GM19452 (cell line): ENCODE data around the gene ASCC1.
"Not testable (repeated sequence)": the region's sequence is repeated elsewhere in the genome, so short reads cannot be mapped to it uniquely, and the experiment has no call there.

Source experiments
- ATAC-seq: cut with Tn5 transposase; IDR thresholded peaks from one replicate; pipeline ENCODE4 v1.9.1; 2021; ENCODE audit not compliant: unreplicated experiment

The ASCC1 gene

DNA sequence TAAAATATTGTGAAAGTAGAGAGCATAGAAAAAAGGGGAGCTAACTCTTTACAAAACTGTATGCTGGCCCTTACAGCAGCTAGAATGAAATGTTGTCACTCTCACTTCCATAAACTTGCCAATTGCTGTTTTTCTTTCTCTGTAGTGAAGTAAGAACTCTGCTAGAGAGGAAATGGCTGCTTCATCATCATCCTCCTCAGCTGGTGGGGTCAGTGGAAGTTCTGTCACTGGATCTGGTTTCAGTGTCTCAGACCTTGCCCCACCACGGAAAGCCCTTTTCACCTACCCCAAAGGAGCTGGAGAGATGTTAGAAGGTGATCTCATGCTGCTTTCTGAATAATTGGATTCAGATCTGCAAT lies 7.6 kb upstream of the ASCC1 start:
- no peak for ATAC-seq

DNA sequence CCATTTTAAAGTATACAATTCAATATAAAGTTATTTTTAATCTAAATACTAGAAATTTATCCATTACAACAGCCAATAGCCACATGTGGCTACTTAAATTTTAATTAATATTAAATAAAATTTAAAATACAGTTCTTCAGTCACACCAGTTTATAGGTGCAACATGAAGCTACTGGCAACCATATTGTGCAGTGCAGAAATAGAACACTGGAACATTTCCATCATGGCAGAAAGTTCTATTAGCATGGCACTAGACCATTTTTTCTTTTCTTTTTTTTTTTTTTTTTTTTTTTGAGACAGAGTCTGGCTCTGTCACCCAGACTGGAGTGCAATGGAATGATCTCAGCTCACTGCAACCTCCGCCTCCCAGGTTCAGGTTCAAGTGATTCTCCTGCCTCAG lies 5.2 kb upstream of the ASCC1 start:
- ATAC-seq: no peak

DNA sequence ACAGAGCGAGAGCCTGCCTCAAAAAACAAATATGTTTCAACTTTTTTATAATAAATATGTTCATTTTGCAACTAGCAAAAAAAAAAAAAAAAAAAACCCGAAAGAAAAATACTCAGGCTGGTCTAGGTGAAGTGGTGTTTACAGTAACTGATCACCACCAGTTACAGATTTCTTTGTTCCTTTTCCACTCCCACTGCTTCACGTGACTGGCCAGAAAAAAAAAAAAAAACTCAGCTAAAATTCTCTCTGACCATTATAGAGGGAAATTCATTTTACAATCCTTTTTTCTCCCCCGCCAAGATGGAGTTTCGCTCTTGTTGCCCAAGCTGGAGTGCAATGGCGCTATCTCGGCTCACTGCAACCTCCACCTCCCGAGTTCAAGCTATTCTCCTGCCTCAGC lies 4.6 kb upstream of the ASCC1 start:
- ATAC-seq: no peak

DNA sequence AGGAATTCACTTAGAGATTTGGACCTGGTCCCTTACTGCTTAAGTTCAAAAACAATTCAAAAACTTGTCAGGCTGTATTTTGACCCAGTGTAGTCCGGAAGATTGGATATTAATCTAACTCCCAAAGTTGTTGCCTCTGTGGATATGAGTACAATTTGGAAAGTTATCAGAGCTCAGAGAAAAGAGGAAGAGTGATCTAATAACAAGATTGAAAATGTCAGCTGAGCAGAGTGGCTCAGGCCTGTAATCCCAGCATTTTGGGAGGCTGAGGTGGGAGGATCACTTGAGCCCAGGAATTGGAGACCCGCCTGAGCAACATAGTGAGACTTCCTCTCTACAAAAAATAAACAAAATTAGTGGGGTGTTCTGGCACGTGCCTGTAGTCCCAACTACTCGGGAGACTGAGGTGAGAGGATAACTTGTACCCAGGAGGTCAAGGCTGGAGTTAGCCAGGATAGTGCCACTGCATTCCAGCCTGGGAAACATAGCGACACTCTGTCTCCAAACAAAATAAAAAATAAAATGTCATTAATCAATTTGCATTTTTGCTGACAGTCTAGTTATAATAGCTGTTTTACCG lies 3.2 kb upstream of the ASCC1 start:
- ATAC-seq: no peak

DNA sequence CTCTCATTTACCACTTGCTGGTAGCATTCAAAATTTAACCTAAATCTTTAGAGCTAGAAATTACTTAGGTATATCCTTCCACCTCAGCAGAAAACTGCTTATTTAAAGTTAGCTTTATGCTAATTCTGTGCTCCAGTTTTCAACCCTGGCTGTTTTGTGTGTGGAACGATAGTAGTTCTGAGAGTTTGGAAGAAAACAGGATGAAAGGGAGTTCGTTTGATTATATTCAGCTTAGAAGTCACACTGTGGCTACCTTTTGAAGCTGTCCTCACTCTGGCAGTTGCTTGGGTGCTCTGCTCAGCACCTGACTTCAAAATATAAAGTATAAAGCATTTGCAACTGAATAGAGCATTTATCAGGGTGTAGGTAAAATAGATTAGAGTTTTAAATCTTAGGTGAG lies 2.6 kb upstream of the ASCC1 start:
- no peak for ATAC-seq

DNA sequence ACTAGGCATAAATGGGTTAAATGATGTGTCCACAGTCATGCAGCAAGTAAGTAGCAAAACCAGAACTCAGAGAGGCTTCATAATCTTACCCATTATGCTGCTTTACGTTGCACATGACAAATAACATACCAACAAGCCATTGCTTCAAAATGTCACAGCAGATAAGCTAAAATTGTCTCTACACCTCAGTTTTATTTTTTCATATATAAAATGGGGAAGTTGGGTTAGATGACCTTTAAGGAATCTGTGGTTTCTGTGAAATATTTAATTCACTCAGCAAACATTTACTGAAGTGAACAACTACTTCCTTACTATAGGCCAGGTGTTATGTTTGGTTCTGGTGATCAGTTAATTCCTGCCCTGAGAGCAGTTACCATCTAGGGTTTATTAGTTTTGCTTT lies 2.2 kb upstream of the ASCC1 start:
- ATAC-seq: no peak

DNA sequence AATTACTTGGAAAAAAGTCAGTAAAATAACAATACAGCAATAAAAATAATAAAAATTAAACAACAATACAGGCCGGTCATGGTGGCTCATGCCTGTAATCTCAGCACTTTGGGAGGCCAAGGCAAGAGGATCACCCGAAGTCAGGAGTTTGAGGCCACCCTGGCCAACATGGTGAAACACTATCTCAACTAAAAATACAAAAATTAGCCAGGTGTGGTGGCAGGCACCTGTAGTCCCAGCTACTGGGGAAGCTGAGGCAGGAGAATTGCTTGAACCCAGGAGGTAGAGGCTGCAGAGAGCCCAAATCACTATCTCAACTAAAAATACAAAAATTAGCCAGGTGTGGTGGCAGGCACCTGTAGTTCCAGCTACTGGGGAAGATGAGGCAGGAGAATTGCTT lies 4.2 kb downstream of the ASCC1 start:
- ATAC-seq: not testable (repeated sequence)

DNA sequence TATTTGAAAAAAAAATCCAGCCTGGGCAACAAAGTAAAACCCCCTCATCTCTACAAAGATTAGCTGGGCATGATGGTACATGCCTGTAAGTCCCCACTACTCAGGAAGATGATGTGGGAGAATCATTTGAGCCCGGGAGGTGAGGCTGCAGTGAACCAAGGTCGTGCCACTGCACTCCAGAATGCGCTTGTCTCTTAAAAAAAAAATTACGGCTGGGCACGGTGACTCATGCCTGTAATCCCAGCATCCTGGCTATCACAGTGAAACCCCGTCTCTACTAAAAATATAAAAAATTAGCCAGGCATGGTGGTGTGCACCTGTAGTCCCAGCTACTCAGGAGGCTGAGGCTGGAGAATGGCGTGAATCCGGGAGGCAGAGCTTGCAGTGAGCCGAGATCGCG lies 4.7 kb downstream of the ASCC1 start:
- not testable (repeated sequence) for ATAC-seq

DNA sequence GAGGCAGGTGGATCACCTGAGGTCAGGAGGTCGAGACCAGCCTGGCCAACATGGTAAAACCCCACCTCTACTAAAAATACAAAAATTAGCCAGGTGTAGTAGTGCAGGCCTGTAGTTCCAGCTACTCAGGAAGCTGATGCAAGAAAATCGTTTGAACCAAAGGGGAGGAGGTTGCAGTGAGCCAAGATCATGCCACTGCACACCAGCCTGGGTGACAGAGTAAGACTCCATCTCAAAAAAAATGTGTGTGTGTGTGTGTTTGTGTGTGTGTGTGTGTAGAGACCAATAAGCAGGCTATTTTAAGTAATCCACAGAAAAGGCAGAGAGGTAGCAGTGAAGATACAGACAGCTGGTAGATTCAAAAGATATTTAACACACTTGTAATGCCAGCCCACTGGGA lies 7.5 kb downstream of the ASCC1 start:
- ATAC-seq: not testable (repeated sequence)

DNA sequence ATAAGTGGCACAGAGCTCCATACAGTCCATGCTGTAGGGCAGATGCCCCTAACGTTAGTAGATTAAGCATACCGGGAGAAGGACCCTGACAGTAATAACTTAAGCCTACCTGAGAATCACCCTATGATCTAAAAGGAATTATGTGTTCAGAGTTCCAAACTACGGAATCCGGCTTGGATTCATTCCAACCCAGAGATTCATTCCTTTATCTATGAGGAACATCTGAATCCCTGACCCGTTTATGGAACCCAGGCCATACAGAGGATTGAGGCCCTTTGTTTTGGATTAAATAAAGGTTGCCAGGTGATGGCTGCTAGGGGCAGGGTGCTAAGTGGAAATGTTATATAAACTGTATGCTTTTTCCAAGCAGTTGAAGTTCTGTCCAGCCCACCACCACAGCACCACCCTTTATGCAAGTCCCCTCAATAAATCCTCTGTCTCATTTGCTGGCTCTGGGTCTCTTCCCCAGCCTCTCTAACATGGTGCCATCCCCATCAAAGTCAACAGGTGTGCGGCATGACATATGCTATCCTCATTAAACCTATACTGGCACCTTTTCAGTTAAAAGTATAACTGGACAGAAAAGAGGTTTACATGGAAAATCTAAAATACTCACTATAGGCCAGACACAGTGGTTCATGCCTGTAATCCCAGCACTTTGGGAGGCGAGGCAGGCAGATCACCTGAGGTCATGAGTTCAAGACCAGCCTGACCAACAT lies 9.4 kb downstream of the ASCC1 start:
- ATAC-seq: no peak

DNA sequence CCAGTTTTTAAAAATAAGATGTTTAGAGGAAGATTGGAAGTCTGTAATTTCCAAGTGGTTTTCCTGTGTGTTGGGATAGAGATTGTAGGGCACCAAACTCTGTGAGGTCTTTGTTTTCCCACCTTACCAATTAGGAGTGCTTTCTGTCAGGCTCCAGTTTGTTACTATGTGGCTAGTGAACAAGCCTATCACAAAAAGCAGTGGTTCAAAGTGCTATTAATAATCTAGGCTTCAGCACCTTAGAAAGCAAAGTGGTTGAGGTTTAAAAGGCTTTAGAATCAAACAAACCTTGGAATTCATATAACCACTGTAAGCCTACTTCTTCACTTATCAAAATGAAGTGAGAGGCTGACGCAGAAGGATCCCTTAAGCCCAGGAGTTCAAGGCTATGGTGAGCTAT lies 11.4 kb downstream of the ASCC1 start:
- no peak for ATAC-seq

DNA sequence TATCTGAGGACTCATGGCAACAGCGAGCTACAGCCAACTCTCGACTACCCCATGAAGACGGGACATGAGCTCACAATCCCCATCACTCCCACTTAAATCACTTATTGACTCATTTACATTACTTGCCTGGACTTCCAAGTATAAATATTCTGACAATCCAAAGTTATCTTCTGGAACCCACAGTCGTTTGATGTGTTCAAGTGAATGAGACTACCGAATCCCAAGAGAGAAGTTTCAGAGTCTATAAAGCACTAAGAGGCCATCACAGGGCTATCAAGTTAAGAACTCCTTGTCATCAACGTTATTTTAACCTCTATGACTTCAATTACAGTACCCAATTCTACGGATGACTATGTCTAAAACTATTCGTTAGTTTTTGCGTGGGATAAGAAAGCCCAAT lies 11.8 kb downstream of the ASCC1 start:
- no peak for ATAC-seq

DNA sequence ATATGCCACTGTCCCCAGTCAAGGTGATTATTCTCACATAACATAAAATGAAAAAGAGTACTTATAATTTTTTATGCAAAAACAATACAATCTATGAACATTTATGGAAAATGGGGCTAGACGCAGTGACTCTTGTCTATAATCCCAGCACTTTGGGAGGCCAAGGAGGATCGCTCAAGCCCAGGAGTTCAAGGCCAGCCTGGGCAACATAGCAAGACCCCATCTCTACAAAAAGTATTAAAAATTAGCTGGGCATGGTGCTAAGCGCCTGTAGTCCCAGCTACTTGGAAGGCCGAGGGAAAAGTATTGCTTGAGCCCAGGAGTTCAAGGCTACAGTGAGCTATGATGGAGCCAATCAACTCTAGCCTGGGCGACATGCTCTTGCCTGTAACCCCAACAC lies 14.8 kb downstream of the ASCC1 start:
- no peak for ATAC-seq

DNA sequence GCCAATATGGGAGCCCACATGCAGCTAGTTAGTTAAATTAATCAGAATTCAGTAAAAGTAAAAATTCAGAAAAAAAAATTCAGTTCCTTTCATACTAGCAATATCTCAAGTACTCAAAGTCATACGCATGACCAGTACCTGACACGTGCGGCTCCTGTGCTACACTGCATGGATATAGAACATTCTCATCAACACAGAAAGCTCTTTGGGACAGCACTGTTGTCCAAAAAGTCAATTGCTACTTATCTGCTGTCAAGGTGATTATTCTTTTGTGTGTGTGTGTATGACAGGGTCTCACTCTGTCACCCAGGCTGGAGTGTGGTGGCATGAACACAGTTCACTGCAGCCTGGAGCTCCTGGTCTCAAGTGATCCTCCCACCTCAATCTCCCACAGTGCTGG lies 15.2 kb downstream of the ASCC1 start:
- no peak for ATAC-seq

DNA sequence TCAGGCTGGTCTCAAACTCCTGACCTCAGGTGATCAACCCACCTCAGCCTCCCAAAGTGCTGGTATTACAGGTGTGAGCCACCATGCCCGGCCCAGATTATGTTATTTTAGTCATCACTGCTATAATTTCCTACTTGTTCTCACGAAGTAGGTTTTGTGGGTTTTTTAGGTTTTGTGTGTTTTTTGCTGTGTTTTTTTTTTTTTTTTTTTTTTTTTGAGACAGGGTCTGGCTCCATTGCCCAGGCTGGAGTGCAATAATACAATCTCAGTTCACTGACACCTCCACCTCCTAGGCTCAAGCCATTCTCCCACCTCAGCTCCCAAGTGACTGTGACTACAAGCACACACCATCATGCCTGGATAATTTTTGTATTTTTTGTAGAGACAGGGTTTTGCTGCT lies 21.1 kb downstream of the ASCC1 start:
- no peak for ATAC-seq

DNA sequence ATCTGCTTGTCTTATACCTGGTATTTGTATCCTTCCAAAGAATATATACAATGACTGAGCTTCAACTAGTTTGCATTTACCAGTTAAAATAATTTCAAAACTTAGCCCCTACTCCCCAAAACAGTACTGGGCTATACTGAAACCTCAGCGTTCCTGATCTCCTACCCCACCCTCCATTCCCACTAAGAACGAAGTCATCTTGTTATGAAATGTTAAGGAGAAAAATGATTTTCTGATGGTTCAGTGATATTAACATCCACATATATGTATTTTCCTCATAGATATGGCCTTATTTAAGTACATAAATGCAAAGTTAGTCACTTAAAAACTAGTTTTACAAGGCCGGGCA lies 29.1 kb downstream of the ASCC1 start:
- no peak for ATAC-seq

DNA sequence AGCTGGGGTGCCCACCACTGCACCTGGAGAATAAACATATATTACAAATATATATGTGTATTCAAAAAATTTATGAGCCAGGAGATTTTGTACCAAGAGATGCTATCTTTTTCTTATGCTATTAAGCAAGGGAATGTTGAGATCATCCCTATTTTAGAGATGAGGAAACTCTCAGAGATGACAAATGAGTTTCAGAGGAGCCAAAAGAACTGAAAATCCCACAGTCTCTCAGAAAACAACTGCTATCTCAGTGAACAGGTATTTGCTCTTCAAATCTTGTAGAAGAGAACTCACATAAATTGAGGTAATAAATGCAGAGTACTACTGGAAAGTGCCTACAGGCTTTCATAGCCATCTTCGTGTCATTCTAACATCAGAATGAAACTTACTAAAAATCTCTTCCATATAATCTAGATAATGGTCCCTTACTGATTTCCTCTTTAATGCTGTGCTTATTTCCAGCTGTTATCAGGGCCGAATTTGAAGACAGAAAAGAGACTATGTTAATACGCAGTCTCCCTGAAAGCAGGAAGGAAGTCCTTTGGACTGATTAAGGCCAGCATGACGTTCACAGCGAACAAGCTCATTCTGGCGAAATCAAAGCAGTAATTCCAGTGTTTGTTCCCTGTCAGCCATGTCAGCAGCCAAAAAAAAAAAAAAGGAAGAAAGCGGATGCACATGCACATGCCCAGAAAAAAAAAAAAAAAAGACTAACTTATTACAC lies 29.7 kb downstream of the ASCC1 start:
- no peak for ATAC-seq

DNA sequence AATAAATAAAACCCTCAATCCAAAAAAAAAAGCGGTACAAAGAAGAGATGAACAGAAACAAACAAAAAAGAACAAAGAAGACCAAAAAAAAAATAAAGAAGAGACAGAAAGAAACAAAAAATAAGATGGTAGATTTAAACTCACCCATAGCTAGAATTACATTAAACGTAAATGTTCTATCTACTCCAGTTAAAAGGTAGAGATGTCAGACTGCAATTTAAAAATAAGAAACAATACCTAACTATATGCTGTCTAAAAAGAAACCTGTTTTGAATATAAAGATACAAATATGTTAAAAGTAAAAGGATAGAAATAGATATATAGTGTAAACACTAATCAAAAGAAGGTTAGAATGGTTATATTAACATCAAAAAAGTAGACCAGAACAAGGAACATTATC lies 31.9 kb downstream of the ASCC1 start:
- ATAC-seq: no peak

DNA sequence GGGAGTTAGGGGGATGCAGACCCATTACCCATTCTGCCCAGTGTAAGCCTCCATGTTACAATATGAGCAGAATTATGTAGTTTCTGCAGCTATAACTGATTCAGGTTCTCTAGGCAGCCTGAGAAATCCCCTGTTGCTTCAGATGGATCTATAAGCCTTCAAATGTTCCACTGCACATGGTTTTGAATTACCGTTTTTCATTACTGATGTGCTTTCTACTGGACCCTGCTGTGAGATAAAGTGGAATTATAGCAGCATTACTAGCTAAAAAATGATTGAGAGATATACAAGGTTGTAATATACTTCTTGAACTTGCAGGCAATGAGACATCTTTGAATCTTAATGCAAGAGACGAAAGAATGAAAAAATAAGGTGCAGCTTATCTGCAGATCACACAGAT lies 38.6 kb downstream of the ASCC1 start:
- ATAC-seq: no peak

DNA sequence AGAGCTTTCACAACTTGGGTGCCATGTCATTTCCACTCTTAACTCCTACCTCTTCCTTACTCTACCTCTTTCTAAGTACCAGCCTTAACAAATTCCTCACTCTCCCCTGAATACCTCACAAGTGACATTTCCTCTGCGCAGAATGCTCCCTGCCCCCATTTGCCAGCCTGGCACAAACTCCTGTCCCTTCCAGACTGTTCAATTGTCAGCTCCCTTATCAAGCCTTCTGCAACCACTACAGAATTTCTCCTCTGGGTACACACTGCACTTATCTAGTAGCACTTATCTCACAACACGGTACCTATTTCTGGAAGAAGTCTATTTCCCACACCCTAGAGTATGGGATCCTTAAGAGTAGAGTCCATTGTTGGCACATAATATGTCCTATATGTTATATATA lies 39.4 kb downstream of the ASCC1 start:
- no peak for ATAC-seq

DNA sequence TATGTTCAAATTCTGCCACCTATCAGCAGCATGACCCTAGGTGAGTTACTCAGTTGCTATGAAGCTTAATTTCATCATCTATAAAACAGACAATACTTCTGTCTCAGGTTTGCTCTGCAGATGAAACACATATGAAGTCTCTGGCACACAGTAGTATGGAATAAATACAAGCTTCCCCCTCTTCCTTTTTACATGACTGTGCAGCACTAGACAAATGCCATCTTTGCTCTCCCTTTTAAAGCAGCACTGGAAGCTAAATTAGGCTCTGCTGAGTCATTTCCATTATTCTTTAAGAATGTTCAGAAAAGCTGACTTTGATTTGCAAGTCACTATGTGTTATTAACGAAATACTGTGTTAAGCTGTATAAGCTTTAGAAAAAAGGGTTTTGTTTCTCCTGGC lies 40.9 kb downstream of the ASCC1 start:
- no peak for ATAC-seq

DNA sequence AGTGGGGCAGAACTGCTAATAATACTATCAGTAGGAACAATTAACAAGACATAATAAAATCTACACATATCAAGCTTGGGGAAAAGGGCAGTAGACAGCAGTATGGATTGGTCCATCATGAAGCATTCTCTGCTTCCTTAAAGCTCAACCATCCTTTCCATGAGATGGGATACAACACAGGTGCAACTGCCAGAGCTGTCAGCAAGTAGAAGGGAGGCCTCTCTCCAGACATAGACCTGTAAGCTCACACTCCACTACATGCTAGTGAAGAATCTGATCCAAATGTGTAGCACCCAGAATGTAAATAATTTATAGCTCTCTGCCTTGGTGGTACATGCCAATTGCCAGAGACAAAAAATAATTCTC lies 41.8 kb downstream of the ASCC1 start:
- peak; percentile 13 for ATAC-seq
